WERI-Rb-1 (cell line): ENCODE results near the gene CFAP92.

Experiments
- DNase-seq: peaks from one replicate; pipeline ENCODE4 v3.0.0-alpha.2; 2020
- H3K27ac ChIP-seq: fragments of 250-450 bp; sonication (Bioruptor Pico); 2 replicates; pipeline ENCODE4 v1.5.1; 2020; ENCODE audit warnings: mild to moderate bottlenecking, moderate library complexity
- H3K27me3 ChIP-seq: fragments of 250-450 bp; sonication (Bioruptor Pico); 2 replicates; pipeline ENCODE4 v1.5.1; 2021; ENCODE audit warnings: mild to moderate bottlenecking, low read depth, moderate library complexity; ENCODE audit not compliant: insufficient read depth, severe bottlenecking
- H3K36me3 ChIP-seq: fragments of 250-450 bp; sonication (Bioruptor Pico); 2 replicates; pipeline ENCODE4 v1.5.1; 2020; ENCODE audit warnings: mild to moderate bottlenecking, moderate library complexity
- H3K4me3 ChIP-seq: 2 replicates; pipeline ENCODE4 v1.5.1; 2011; ENCODE audit warnings: low read depth, mild to moderate bottlenecking, control low read depth, low read length
- H3K9me3 ChIP-seq: fragments of 250-450 bp; sonication (Bioruptor Pico); 2 replicates; pipeline ENCODE4 v1.5.1; 2021; ENCODE audit warnings: mild to moderate bottlenecking, moderate library complexity; ENCODE audit not compliant: severe bottlenecking
- CTCF ChIP-seq: IDR thresholded peaks from 2 replicates; pipeline ENCODE4 v1.5.1; 2011; ENCODE audit warnings: low read depth, mild to moderate bottlenecking, control low read depth, inconsistent platforms, low read length

Gene CFAP92

GRCh38 chr3:128997486-128998133 is 3.7 kb upstream of the CFAP92 start:
- Histone ChIP-seq H3K27ac (no peak overlapping the region), H3K27me3 (peaks cover 25% of the 10 kb centered on the region), H3K4me3 (no peak overlapping the region), H3K36me3 (no peaks in the 10 kb centered on the region), H3K9me3 (no peaks in the 10 kb centered on the region)
- no peak for TF ChIP-seq CTCF
- no peak for DNase-seq

GRCh38 chr3:128996726-128997125 is 2.9 kb upstream of the CFAP92 start:
- Histone ChIP-seq H3K27me3 (peaks cover 16% of the 10 kb centered on the region), H3K36me3 (no peaks in the 10 kb centered on the region), H3K27ac (no peak overlapping the region), H3K9me3 (no peaks in the 10 kb centered on the region), H3K4me3 (no peak overlapping the region)
- no peak for TF ChIP-seq CTCF
- DNase-seq, result no peak

GRCh38 chr3:128996200-128996599 is 2.3 kb upstream of the CFAP92 start:
- H3K27me3 ChIP-seq, result peaks cover 10% of the 10 kb centered on the region

GRCh38 chr3:128995737-128996136 is 1.9 kb upstream of the CFAP92 start:
- no peak overlapping the region for H3K27ac ChIP-seq
- H3K27me3 ChIP-seq, result peaks cover 6% of the 10 kb centered on the region
- DNase-seq, result no peak
- TF ChIP-seq CTCF, result no peak
- H3K9me3 ChIP-seq, result no peaks in the 10 kb centered on the region
- no peaks in the 10 kb centered on the region for H3K36me3 ChIP-seq
- H3K4me3 ChIP-seq, result no peak overlapping the region

More at GRCh38 chr3:128996200-128996599, 2.3 kb upstream of the CFAP92 start:
- Histone ChIP-seq H3K9me3 (no peaks in the 10 kb centered on the region), H3K27ac (no peak overlapping the region), H3K36me3 (no peaks in the 10 kb centered on the region), H3K4me3 (no peak overlapping the region)
- no peak for DNase-seq
- no peak for TF ChIP-seq CTCF

GRCh38 chr3:128994581-128995546 is 988 bp upstream of the CFAP92 start:
- Histone ChIP-seq H3K27me3 (no peaks in the 10 kb centered on the region), H3K4me3 (peak overlapping the region; percentile 47)
- no peak for DNase-seq

More at GRCh38 chr3:128994581-128995546, 988 bp upstream of the CFAP92 start:
- H3K9me3 ChIP-seq, result no peaks in the 10 kb centered on the region
- H3K27ac ChIP-seq, result no peak overlapping the region
- no peaks in the 10 kb centered on the region for H3K36me3 ChIP-seq
- TF ChIP-seq CTCF, result no peak
